ENCODE measurements around the gene CD164L2.

The CD164L2 gene

GRCh38 chr1:27342778-27343638 lies 40.1 kb downstream of the CD164L2 start:
- DNase-seq: peak; percentile 42

- no peak for DNase-seq
Measured at GRCh38 chr1:27342391-27342777, 40.7 kb downstream of the CD164L2 start.

GRCh38 chr1:27341525-27342252 lies 41.4 kb downstream of the CD164L2 start, which contains the start of gene SYTL1:
TSS of gene SYTL1 (plus strand) at chr1:27342022. CDS start at chr1:27345335, 3,313 bp downstream.
- peak; percentile 85 for DNase-seq

GRCh38 chr1:27339213-27339612 lies 43.9 kb downstream of the CD164L2 start:
- no peak for DNase-seq

- DNase-seq: no peak
Measured at GRCh38 chr1:27338751-27339150, 44.4 kb downstream of the CD164L2 start.

- DNase-seq: no peak
Measured at GRCh38 chr1:27336756-27337155, 46.4 kb downstream of the CD164L2 start.

GRCh38 chr1:27335506-27336422 lies 47.4 kb downstream of the CD164L2 start:
- no peak for DNase-seq

GRCh38 chr1:27333717-27334279 lies 49.3 kb downstream of the CD164L2 start:
- no peak for DNase-seq

- DNase-seq: no peak
Measured at GRCh38 chr1:27332536-27333281, 50.4 kb downstream of the CD164L2 start.

GRCh38 chr1:27331922-27332321 lies 51.2 kb downstream of the CD164L2 start:
- no peak for DNase-seq

GRCh38 chr1:27331426-27331825 lies 51.7 kb downstream of the CD164L2 start:
- DNase-seq: no peak

GRCh38 chr1:27330786-27331185 lies 52.3 kb downstream of the CD164L2 start:
- no peak for DNase-seq

Measured in NCI-H2107 (cell line).